Left lung (tissue), 10 donors: ENCODE measurements around the gene ZMYND8. TPM values are rescaled to one million over a fixed set of nuclear protein-coding genes. Genes with fewer than 3 reads are reported as not detected.
A peak's percentile ranks its signal among the peaks of the same experiment; 100 is the strongest.
"Not testable (repeated sequence)": the region's sequence is repeated elsewhere in the genome, so short reads cannot be mapped to it uniquely, and the experiment has no call there.

ENCODE experiments used
- ATAC-seq: fragments of 200-7000 bp; cut with Tn5 transposase; one replicate; pipeline ENCODE4 v1.9.1; 2020; ENCODE audit warnings: moderate library complexity
- DNase-seq, 4 donors: peaks; one replicate each; pipeline ENCODE4 v3.0.0-alpha.2; 2013 to 2020
- H3K27ac ChIP-seq, 2 donors: fragments of 200-600 bp; sonication (generic) in 1 of 2; one replicate each; pipeline versions ENCODE4 v1.5.0 to v1.8.0; 2020 to 2021
- H3K27me3 ChIP-seq, 2 donors: fragments of 200-600 bp; sonication (generic) in 1 of 2; one replicate each; pipeline versions ENCODE4 v1.5.0 to v1.8.0; 2020 to 2021
- H3K36me3 ChIP-seq, 2 donors: fragments of 200-600 bp; sonication (generic) in 1 of 2; one replicate each; pipeline versions ENCODE4 v1.5.0 to v1.8.0; 2020 to 2021
- H3K4me1 ChIP-seq, 2 donors: fragments of 200-600 bp; one replicate each; pipeline ENCODE4 v1.8.0; 2021
- H3K4me3 ChIP-seq, 2 donors: fragments of 200-600 bp; sonication (generic) in 1 of 2; one replicate each; pipeline versions ENCODE4 v1.5.0 to v1.8.0; 2020 to 2021; ENCODE audit warnings: mild to moderate bottlenecking in 1 of 2
- H3K9me3 ChIP-seq, 2 donors: fragments of 200-600 bp; sonication (generic) in 1 of 2; one replicate each; pipeline versions ENCODE4 v1.5.0 to v1.8.0; 2020 to 2021
- CTCF ChIP-seq, 2 donors: fragments of 200-600 bp; sonication (generic) in 1 of 2; IDR thresholded peaks; one replicate each; pipeline versions ENCODE4 v1.5.0 to v1.8.0; 2021; ENCODE audit warnings: antibody characterized with exemption in 2 of 2
- intact Hi-C, 2 donors: fragments of 100-400 bp; cut with DNase I; formaldehyde crosslinking; loops; one replicate each; pipeline versions ENCODE4 v1.11.2 to v1.14.2; 2022
- polyA plus RNA-seq, 6 donors: library from polyadenylated mRNA; unstranded; fragments of 120-200 nt; gene quantifications; one replicate each; pipeline ENCODE4 v1.2.1, GENCODE V29; 2013; ENCODE audit not compliant: insufficient read length in 6 of 6
- total RNA-seq, 2 donors: library from RNA; stranded (reverse); fragmentation: NEBNext Ultra II Directional; extraction: Animal tissue kit (Norgen Biotek cat#: 25700); gene quantifications; one replicate each; pipeline ENCODE4 v1.2.1, GENCODE V29; 2021
- donor health status: DM: no; HTN: yes; CAD: no.
- donor health status: DM: no; HTN: no; CAD: no.

The ZMYND8 gene
- total and polyA plus RNA-seq, 8 donors = 38.9 to 50.8 (median 42.4) TPM

GRCh38 chr20:47205577-47206123 lies 150.8 kb downstream of the ZMYND8 start:
- TF ChIP-seq CTCF (IDR thresholded peaks at IDR 0.05) = peak; percentile 31 to 88
- no peak overlapping the region for H3K4me3 ChIP-seq
- H3K36me3 ChIP-seq = peaks cover 0 to 27% of the 10 kb centered on the region in 2 donors
- H3K9me3 ChIP-seq = no peaks in the 10 kb centered on the region
- intact Hi-C loops = no loop called here
- H3K4me1 ChIP-seq = peaks cover 0 to 4% of the 10 kb centered on the region in 2 donors
- no peak overlapping the region for H3K27ac ChIP-seq
- peak; percentile 32 to 83 (median 43) for DNase-seq
- H3K27me3 ChIP-seq = no peaks in the 10 kb centered on the region
- ATAC-seq = peak; percentile 70

GRCh38 chr20:47204850-47205122 lies 151.7 kb downstream of the ZMYND8 start:
- H3K4me3 ChIP-seq, DNase-seq, H3K4me1 ChIP-seq, H3K27me3 ChIP-seq, H3K9me3 ChIP-seq, ATAC-seq, H3K27ac ChIP-seq, intact Hi-C loops: not testable (repeated sequence)
- H3K36me3 ChIP-seq = peaks cover 0 to 19% of the 10 kb centered on the region in 2 donors

GRCh38 chr20:47204008-47204849 lies 152.3 kb downstream of the ZMYND8 start:
- peak; percentile 10 for ATAC-seq
- DNase-seq = no peak
- Histone ChIP-seq H3K27ac (no peak overlapping the region), H3K4me1 (peaks cover 0 to 4% of the 10 kb centered on the region in 2 donors), H3K9me3 (no peaks in the 10 kb centered on the region), H3K36me3 (peaks cover 0 to 13% of the 10 kb centered on the region in 2 donors), H3K27me3 (no peaks in the 10 kb centered on the region), H3K4me3 (no peak overlapping the region)
- intact Hi-C loops = no loop called here
- no peak for TF ChIP-seq CTCF (IDR thresholded peaks at IDR 0.05)

DNA sequence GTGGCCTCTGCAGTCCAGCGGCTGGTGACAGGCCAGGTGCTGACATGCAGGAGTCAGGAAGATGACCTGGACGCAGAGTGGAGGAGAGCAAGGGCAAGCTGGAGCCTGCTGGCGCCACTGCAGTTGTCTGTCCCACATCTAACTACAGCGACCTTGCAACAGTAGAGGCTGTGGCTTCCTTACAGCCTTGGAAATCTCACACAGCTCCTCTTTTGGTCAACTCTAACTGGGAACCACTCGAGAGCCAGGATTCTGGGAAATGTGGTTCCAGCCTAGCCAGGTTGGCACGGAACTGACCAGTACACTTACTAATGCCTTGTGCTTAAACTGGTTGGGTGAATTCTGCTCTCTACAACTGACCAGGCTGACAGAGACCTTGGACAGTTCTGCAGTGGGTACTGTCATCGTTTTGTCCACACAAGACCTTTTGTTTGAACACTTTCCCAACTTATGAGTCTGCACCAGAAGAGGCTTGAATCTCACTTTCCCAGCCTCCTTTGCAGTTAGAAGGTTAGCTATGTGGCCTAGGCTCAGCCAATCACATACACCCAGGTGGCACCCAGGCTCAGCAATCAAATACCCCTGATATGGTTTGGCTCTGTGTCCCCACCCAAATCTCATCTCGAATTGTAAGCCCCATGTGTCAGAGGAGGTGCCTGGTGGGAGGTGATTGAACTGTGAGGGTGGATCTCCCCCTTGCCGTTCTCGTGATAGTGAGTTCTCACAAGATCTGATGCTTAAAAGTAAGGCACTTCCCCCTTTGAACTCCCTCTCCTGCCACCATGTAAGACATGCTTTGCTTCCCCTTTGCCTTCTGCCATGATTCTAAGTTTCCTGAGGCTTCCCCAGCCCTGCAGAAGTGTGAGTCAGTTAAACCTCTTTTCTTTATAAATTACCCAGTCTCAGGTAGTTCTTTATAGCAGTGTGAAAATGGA lies 153.5 kb downstream of the ZMYND8 start:
- no peak for DNase-seq
- H3K27ac ChIP-seq = no peak overlapping the region
- intact Hi-C loops = no loop called here
- peaks cover 0 to 4% of the 10 kb centered on the region in 2 donors for H3K4me1 ChIP-seq
- no peak for TF ChIP-seq CTCF (IDR thresholded peaks at IDR 0.05)
- no peaks in the 10 kb centered on the region for H3K27me3 ChIP-seq
- peaks cover 0 to under 1% of the 10 kb centered on the region in 2 donors for H3K36me3 ChIP-seq
- H3K9me3 ChIP-seq = no peaks in the 10 kb centered on the region
- ATAC-seq = no peak
- no peak overlapping the region for H3K4me3 ChIP-seq

GRCh38 chr20:47201074-47201730 lies 155.3 kb downstream of the ZMYND8 start:
- no peak for ATAC-seq
- no peak for TF ChIP-seq CTCF (IDR thresholded peaks at IDR 0.05)
- DNase-seq = no peak
- no peak overlapping the region for H3K4me3 ChIP-seq
- intact Hi-C loops = no loop called here
- no peaks in the 10 kb centered on the region for H3K36me3 ChIP-seq
- H3K4me1 ChIP-seq = peaks cover 0 to 9% of the 10 kb centered on the region in 2 donors
- no peak overlapping the region for H3K27ac ChIP-seq
- no peaks in the 10 kb centered on the region for H3K27me3 ChIP-seq
- H3K9me3 ChIP-seq = no peaks in the 10 kb centered on the region
